Breast epithelium (tissue), 4 donors: ENCODE measurements around the gene DYNC1I1. TPM values are rescaled to one million over a fixed set of nuclear protein-coding genes. Genes with fewer than 3 reads are reported as not detected.

Experiments used
- DNase-seq, 2 donors: peaks; one replicate each; pipeline ENCODE4 v3.0.0-alpha.2; 2019; ENCODE audit warnings: low spot score in 2 of 2
- H3K27ac ChIP-seq, 2 donors: fragments of 200-600 bp; sonication (generic) in 1 of 2; one replicate each; pipeline ENCODE4 v1.5.1; 2016 to 2019; ENCODE audit warnings: mild to moderate bottlenecking in 1 of 2
- H3K27me3 ChIP-seq, 2 donors: fragments of 200-600 bp; sonication (generic) in 1 of 2; one replicate each; pipeline versions ENCODE4 v1.5.1 to v1.6.0; 2017 to 2019; ENCODE audit warnings: control low read depth in 1 of 2, mild to moderate bottlenecking in 1 of 2
- H3K36me3 ChIP-seq: fragments of 200-600 bp; one replicate; pipeline ENCODE4 v1.5.1; 2019
- H3K4me1 ChIP-seq, 2 donors: fragments of 200-600 bp; sonication (generic); one replicate each; pipeline ENCODE4 v1.5.1; 2016 to 2019; ENCODE audit warnings: control low read depth in 1 of 2
- H3K4me3 ChIP-seq, 3 donors: fragments of 200-600 bp; sonication (generic); 1 replicate in 2 of 3; 2 replicates in 1 of 3; pipeline ENCODE4 v1.5.1; 2016 to 2019; ENCODE audit warnings: mild to moderate bottlenecking in 3 of 3, moderate library complexity in 2 of 3
- H3K9me3 ChIP-seq, 2 donors: fragments of 200-600 bp; sonication (generic) in 1 of 2; one replicate each; pipeline ENCODE4 v1.5.1; 2016 to 2019; ENCODE audit warnings: control low read depth in 1 of 2
- POLR2A ChIP-seq: fragments of 450-650 bp; IDR thresholded peaks from one replicate; pipeline ENCODE4 v1.6.1; 2016; ENCODE audit warnings: antibody characterized with exemption, mild to moderate bottlenecking, moderate library complexity
- POLR2AphosphoS5 ChIP-seq, 3 donors: sonication (generic); formaldehyde crosslinking; IDR thresholded peaks; one replicate each; pipeline ENCODE4 v1.6.1; 2017; ENCODE audit warnings: antibody characterized with exemption in 3 of 3
- intact Hi-C: fragments of 100-400 bp; cut with DNase I; formaldehyde crosslinking; loops from one replicate; pipeline ENCODE4 v1.15.1; 2023; ENCODE audit warnings: low total_unique reads
- total RNA-seq, 3 donors: library from RNA; depleted of rRNA; stranded (reverse); fragments of >200 nt; gene quantifications; one replicate each; pipeline ENCODE4 v1.1.0, GENCODE V29; 2016
- TF ChIP-seq, protein P1 (sequence below), 3 donors: fragments of 450-650 bp; IDR thresholded peaks; one replicate each; pipeline ENCODE4 v1.5.1; 2016 to 2017; ENCODE audit warnings: antibody characterized with exemption in 3 of 3, mild to moderate bottlenecking in 3 of 3, moderate library complexity in 3 of 3

DYNC1I1 gene
- total RNA-seq, 3 donors from 2014 or later: 5.7 to 7.7 (median 6.6) TPM

DNA sequence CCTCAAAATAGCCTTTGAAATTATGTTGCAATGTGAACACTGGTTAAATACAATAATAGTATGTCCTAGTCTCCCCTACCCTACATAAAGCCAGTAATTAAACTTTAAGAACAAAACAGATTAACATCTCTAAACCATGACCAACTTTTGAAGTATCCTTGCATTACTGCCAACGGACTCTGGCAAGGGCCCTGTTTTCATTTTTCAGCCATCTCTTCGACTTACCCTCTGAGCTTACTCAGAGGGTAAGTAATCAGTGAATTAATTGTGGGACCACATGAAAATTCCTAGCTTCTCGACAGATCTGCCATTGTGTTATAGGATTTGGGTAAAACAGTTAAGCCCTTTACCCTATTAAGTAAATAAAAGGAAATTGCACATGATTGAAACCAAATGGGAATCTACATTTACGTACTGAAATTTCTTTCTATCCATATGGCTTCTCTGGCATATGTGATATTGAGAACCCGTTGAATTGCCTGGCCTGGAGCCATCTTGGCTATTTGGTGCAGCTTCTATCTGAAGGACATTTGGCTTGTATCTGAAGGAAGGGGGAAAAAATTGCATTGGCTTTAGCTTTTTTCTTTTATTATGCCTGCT is 39.6 kb downstream of the DYNC1I1 start:
- no peak overlapping the region for H3K4me3 ChIP-seq
- intact Hi-C loops: no loop called here
- no peaks in the 10 kb centered on the region for H3K4me1 ChIP-seq
- TF ChIP-seq POLR2AphosphoS5 (IDR thresholded peaks at IDR 0.05): no peak
- no peak for TF ChIP-seq POLR2A
- TF ChIP-seq, protein P1, sequence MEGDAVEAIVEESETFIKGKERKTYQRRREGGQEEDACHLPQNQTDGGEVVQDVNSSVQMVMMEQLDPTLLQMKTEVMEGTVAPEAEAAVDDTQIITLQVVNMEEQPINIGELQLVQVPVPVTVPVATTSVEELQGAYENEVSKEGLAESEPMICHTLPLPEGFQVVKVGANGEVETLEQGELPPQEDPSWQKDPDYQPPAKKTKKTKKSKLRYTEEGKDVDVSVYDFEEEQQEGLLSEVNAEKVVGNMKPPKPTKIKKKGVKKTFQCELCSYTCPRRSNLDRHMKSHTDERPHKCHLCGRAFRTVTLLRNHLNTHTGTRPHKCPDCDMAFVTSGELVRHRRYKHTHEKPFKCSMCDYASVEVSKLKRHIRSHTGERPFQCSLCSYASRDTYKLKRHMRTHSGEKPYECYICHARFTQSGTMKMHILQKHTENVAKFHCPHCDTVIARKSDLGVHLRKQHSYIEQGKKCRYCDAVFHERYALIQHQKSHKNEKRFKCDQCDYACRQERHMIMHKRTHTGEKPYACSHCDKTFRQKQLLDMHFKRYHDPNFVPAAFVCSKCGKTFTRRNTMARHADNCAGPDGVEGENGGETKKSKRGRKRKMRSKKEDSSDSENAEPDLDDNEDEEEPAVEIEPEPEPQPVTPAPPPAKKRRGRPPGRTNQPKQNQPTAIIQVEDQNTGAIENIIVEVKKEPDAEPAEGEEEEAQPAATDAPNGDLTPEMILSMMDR (IDR thresholded peaks at IDR 0.05): no peak
- no peak for DNase-seq
- H3K36me3 ChIP-seq: no peaks in the 10 kb centered on the region
- H3K27ac ChIP-seq: no peak overlapping the region
- H3K27me3 ChIP-seq: no peaks in the 10 kb centered on the region
- H3K9me3 ChIP-seq: no peaks in the 10 kb centered on the region

DNA sequence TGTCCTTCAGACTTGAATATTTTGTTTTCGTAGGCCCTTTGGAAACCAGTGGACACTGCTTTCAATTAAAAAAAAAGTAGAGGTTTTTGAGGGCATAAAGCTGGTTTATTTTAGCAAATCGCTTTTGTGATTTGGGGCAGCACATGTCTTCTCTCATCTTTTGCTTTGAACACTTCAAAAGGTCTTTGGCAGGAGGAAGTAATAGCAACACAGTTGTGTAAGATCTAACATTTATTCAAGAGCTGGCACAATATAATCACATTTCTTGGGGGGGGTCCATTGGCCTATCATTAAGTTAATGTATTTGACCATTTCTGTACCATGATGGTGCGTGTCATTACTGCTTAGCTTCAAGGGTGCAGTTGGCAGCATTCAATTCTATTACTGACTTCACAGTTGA is 42.4 kb downstream of the DYNC1I1 start:
- TF ChIP-seq POLR2AphosphoS5 (IDR thresholded peaks at IDR 0.05) (no peak), POLR2A (no peak)
- TF ChIP-seq, protein P1 (IDR thresholded peaks at IDR 0.05): no peak
- Histone ChIP-seq H3K36me3 (no peaks in the 10 kb centered on the region), H3K9me3 (no peaks in the 10 kb centered on the region), H3K27ac (no peak overlapping the region), H3K4me3 (no peak overlapping the region), H3K27me3 (no peaks in the 10 kb centered on the region), H3K4me1 (no peaks in the 10 kb centered on the region)
- DNase-seq: no peak
- intact Hi-C loops: no loop called here

DNA sequence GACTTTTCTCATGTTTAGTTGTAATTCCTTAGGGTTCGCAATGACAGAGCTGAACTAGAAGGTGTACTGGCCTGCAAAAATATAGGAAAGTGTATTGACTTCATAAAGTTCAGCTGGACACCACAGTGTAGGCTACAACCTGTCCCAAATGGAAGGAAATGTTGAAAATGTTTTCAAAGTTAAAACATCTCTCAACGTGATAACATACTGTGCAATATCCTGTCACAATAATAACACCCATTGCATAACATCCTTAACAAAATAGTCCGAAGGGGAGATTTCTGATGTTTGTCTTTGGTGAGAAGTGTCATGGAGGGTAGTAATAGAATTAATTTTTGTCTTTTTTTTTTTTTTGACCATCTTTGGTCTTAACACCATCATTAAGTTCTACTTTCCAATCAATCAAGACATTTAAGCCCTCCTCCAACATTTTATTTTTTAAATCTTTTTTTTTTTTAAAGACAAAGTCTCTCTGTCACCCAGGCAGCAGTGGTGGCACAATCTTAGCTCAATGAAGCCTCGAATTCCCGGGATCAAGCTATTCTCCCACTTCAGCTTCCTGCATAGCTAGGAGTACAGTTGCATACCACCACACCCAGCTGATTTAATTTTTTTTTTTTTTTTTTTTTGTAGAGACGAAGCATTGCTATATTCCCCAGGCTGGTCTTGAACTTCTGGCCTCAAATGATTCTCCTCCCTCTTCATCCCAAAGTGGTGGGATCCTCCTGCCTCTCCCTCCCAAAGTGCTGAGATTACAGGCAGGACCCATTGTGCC is 45.7 kb downstream of the DYNC1I1 start:
- Histone ChIP-seq H3K27ac (no peak overlapping the region), H3K27me3 (no peaks in the 10 kb centered on the region), H3K4me1 (no peaks in the 10 kb centered on the region), H3K36me3 (peaks cover 4% of the 10 kb centered on the region), H3K4me3 (no peak overlapping the region), H3K9me3 (no peaks in the 10 kb centered on the region)
- DNase-seq: no peak
- intact Hi-C loops: no loop called here
- no peak for TF ChIP-seq POLR2AphosphoS5 (IDR thresholded peaks at IDR 0.05)

DNA sequence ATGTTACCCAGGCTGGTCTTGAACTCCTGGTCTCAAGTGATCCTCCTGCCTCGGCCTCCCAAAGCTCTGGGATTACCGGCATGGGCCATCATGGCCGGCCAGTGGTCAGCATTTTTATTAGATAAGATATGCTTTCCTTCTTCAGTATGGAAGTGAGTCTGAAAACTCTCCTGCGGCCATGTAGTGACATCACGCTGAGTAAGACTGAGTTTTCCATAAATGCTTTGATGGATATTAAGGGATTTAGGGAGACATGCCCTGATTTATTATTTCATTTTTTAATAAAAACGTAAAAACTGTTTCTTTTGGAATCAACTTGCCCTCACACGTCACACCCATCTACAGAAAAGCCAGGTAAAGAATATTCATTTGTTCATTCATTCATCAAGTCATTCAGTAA is 48.4 kb downstream of the DYNC1I1 start:
- no peak for DNase-seq
- peaks cover 4% of the 10 kb centered on the region for H3K36me3 ChIP-seq
- no peaks in the 10 kb centered on the region for H3K4me1 ChIP-seq
- intact Hi-C loops: no loop called here
- H3K27ac ChIP-seq: no peak overlapping the region
- no peaks in the 10 kb centered on the region for H3K9me3 ChIP-seq
- H3K4me3 ChIP-seq: no peak overlapping the region
- H3K27me3 ChIP-seq: no peaks in the 10 kb centered on the region
- TF ChIP-seq, protein P1 (IDR thresholded peaks at IDR 0.05): no peak
- TF ChIP-seq POLR2A (no peak), POLR2AphosphoS5 (IDR thresholded peaks at IDR 0.05) (no peak)

DNA sequence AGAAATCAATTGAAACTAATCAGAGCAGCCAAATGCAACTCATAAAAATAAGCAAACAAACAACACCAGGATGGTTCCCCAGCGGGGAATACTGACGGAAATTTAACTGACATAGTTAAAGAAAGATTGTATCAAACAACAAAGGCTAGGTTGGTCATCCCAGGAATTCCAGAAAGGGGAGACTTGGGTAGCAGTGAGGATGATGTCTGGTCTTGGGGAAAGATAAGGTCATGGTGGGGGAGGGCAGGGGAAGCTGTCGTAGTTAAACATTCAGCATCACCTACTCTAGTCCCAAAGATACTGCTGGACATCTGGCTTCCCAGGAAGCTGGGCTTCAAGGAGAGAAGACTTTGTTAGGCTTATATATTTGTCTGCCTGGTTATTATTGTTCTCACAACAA is 50.4 kb downstream of the DYNC1I1 start:
- no peaks in the 10 kb centered on the region for H3K27me3 ChIP-seq
- DNase-seq: no peak
- TF ChIP-seq POLR2A: no peak
- TF ChIP-seq POLR2AphosphoS5 (IDR thresholded peaks at IDR 0.05): no peak
- TF ChIP-seq, protein P1 (IDR thresholded peaks at IDR 0.05): no peak
- no peaks in the 10 kb centered on the region for H3K9me3 ChIP-seq
- H3K27ac ChIP-seq: no peak overlapping the region
- H3K4me1 ChIP-seq: no peaks in the 10 kb centered on the region
- no peak overlapping the region for H3K4me3 ChIP-seq
- peaks cover 4% of the 10 kb centered on the region for H3K36me3 ChIP-seq
- intact Hi-C loops: no loop called here
